Measurements from ENCODE around the gene SELENON. TPM values are rescaled to one million over a fixed set of nuclear protein-coding genes. Genes with fewer than 3 reads are reported as not detected.

The SELENON gene
- polyA plus RNA-seq, 1 experiment = 39.9 TPM

DNA sequence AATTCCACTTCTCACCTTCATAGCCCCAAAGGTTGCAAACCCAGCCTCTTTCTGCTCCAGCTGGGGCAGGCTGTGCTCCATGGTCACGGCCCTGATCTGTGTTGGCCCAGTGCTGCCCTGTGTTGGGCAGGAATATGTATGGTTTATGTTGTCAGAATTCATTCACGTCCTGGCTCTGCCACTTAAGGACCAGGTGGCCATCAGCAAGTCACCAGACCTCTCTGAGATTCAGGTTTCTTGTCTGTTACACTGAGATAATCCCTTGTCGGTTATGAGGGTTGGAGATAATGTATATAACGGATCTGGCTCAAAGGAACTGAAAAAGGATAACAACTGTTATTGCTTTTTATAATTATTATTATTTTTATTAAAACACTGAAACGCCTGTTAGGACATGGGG lies 39.1 kb upstream of the SELENON start:
- no peak for DNase-seq (ENCODE audit: low read depth)
- Histone ChIP-seq H3K27me3 (ENCODE audit: control insufficient read depth, insufficient read depth, low read length) (peaks cover 20% of the 10 kb centered on the region), H3K4me3 (ENCODE audit: low read depth, low read length) (no peak overlapping the region), H3K36me3 (ENCODE audit: control insufficient read depth, insufficient read depth, low read length) (no peaks in the 10 kb centered on the region)
- POLR2A ChIA-PET = no interaction called here
- CTCF ChIA-PET = interaction anchor here (1.1 kb wide), 1 partner anchor 14 kb away, joined by 3 read pairs; no protein-coding TSS in a partner anchor
- TF ChIP-seq, protein P1, sequence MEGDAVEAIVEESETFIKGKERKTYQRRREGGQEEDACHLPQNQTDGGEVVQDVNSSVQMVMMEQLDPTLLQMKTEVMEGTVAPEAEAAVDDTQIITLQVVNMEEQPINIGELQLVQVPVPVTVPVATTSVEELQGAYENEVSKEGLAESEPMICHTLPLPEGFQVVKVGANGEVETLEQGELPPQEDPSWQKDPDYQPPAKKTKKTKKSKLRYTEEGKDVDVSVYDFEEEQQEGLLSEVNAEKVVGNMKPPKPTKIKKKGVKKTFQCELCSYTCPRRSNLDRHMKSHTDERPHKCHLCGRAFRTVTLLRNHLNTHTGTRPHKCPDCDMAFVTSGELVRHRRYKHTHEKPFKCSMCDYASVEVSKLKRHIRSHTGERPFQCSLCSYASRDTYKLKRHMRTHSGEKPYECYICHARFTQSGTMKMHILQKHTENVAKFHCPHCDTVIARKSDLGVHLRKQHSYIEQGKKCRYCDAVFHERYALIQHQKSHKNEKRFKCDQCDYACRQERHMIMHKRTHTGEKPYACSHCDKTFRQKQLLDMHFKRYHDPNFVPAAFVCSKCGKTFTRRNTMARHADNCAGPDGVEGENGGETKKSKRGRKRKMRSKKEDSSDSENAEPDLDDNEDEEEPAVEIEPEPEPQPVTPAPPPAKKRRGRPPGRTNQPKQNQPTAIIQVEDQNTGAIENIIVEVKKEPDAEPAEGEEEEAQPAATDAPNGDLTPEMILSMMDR (IDR thresholded peaks at IDR 0.05; ENCODE audit: insufficient read depth, low read depth, low read length) = no peak

DNA sequence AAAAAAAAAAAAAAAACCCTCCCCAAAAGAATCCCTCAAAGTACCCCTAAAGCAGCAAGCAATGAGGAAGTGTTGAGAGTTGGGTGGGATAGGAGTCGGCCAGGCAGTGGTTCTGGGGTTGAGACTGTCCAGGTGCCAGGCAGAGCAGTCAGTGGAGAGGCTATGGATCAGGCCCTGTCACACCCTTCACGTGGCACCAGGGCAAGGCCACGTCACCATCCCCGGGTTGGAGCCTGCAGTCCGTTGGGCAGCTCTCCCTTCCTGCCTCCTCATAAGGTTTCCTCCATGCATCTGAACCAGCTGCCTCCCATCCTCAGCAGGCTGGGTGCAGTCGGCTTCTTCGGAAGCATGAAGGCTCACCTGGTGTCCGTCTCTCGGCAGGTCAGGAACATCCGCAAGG lies 36.5 kb upstream of the SELENON start:
- Histone ChIP-seq H3K36me3 (ENCODE audit: control insufficient read depth, insufficient read depth, low read length) (no peaks in the 10 kb centered on the region), H3K4me3 (ENCODE audit: low read depth, low read length) (no peak overlapping the region), H3K27me3 (ENCODE audit: control insufficient read depth, insufficient read depth, low read length) (peaks cover 6% of the 10 kb centered on the region)
- CTCF ChIA-PET = no interaction called here
- DNase-seq (ENCODE audit: low read depth) = no peak
- TF ChIP-seq, protein P1 (IDR thresholded peaks at IDR 0.05; ENCODE audit: insufficient read depth, low read depth, low read length) = no peak
- POLR2A ChIA-PET = no interaction called here

DNA sequence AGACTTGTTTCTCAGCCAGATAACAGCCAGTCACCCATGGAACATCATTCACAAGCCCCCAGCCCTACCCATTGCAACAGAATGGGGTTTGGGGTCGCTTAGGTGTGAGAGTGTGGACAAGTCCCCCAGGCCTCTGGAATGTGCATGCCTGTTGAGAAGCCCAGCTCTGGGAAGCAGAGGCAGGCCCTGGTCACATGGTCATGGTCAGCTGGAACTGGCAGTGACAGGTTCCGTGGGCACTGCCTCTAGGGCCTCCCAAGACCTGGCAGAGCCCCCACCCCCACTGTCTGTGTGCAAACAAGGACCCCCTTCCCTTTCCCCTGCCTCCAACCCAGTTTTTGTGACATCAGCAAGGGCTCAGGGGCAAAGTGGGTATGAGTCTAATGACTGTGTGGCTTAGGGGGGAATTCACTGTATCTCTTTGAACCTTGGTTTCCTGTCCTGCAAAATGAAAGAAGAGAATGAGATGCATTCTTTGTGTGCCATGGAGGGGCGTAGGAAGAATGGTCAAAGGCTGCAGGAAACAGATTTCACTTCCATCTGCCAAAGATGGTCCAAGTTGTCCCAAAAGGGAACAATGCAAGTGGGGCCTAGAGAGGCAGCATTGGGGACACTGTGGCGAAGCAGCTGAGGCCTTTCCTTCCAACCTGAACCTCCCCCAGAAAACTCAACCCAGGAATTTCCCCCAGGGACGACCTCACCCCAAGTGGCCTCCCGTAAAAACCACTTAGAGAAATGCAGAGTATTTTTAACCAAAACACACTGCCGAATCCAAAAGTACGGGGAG lies 34.7 kb upstream of the SELENON start:
- ChIA-PET CTCF (interaction anchor here (0.6 to 0.9 kb wide), 2 partner anchors 14 to 193 kb away, joined by 3 read pairs; no protein-coding TSS in a partner anchor), POLR2A (no interaction called here)
- TF ChIP-seq, protein P1 (IDR thresholded peaks at IDR 0.05; ENCODE audit: insufficient read depth, low read depth, low read length) = no peak
- Histone ChIP-seq H3K27me3 (ENCODE audit: control insufficient read depth, insufficient read depth, low read length) (no peaks in the 10 kb centered on the region), H3K36me3 (ENCODE audit: control insufficient read depth, insufficient read depth, low read length) (no peaks in the 10 kb centered on the region), H3K4me3 (ENCODE audit: low read depth, low read length) (no peak overlapping the region)
- no peak for DNase-seq (ENCODE audit: low read depth)

DNA sequence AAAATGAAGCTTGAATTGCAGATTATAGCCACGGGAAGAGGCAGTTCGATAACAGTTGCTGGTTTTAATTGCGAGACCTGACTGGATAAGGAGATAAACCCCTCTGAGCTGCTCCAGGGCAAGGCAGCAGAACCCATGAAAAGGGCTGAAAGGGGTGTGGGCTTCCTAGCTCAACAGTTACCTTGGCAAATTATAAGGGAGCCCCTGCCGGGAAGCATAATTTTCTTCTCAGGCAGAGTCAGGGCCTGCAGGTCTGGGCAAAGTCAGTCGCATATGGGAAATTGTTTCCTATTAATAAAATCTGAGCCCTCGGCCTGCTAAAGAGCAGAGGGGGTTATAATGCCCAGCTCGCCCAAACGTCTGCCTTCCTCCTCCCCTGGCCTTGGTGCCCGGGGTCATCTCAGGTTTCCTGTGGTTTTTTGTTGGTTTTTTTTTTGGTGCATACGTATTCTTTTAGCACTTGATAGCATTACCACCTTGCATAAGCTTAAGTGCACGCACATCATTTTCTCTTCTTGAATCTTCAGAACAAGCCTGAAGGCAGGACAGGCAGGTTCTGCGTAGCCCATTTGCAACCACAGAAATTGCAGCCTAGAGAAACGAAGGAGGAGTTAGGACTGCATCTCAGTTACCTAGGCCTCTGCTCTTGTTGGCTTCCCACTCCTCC lies 33.9 kb upstream of the SELENON start:
- Histone ChIP-seq H3K27me3 (ENCODE audit: control insufficient read depth, insufficient read depth, low read length) (no peaks in the 10 kb centered on the region), H3K4me3 (ENCODE audit: low read depth, low read length) (no peak overlapping the region), H3K36me3 (ENCODE audit: control insufficient read depth, insufficient read depth, low read length) (no peaks in the 10 kb centered on the region)
- DNase-seq (ENCODE audit: low read depth) = no peak
- CTCF ChIA-PET = interaction anchor here (0.6 to 0.9 kb wide), 2 partner anchors 13 to 194 kb away, joined by 3 read pairs; no protein-coding TSS in a partner anchor
- TF ChIP-seq, protein P1 (IDR thresholded peaks at IDR 0.05; ENCODE audit: insufficient read depth, low read depth, low read length) = no peak
- POLR2A ChIA-PET = interaction anchor here (1.0 kb wide), 1 partner anchor 10 kb away, joined by 3 read pairs; no protein-coding TSS in a partner anchor

DNA sequence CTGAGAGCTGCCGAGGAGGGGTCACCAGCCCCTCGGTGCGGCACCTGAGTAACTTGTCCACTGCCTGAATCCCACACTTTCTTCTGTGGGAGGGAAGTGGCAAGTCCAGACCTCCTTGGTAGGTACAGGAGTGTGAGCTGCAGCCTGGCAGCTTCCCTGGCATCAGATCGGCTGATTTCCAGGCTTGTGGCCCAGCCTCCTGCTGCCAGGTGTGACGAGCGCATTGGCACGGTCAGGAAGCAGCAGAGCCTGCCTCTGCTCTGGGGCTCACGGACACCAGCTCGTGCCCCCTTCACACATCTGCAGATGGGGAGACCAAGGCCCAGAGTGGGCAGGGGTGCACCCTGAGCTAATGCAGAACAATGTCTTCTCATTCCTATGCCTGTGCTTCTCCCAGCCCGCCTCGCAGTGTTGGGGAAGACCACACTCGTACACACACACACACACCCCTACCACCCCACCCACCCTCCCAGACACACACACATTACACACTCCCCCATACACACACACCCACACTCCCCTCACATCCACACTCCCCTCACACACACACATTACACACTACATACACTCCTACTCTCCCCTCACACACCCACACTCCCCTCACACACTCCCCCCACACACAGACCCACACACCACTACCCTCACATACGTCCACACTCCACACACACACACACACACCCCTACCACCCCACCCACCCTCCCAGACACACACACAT lies 33.1 kb upstream of the SELENON start:
- Histone ChIP-seq H3K36me3 (ENCODE audit: control insufficient read depth, insufficient read depth, low read length) (no peaks in the 10 kb centered on the region), H3K27me3 (ENCODE audit: control insufficient read depth, insufficient read depth, low read length) (no peaks in the 10 kb centered on the region), H3K4me3 (ENCODE audit: low read depth, low read length) (no peak overlapping the region)
- TF ChIP-seq, protein P1 (IDR thresholded peaks at IDR 0.05; ENCODE audit: insufficient read depth, low read depth, low read length) = no peak
- ChIA-PET POLR2A (interaction anchor here (1.0 kb wide), 1 partner anchor 10 kb away, joined by 3 read pairs; no protein-coding TSS in a partner anchor), CTCF (no interaction called here)
- DNase-seq (ENCODE audit: low read depth) = no peak
